Breast epithelium (tissue), 3 donors: ENCODE results near the gene TMEM117.

ENCODE experiments used
- CTCF ChIP-seq, 3 donors: fragments of 450-650 bp; IDR thresholded peaks; one replicate each; pipeline ENCODE4 v1.5.1; 2016 to 2017; ENCODE audit warnings: antibody characterized with exemption in 3 of 3, mild to moderate bottlenecking in 3 of 3, moderate library complexity in 3 of 3
- POLR2A ChIP-seq: fragments of 450-650 bp; IDR thresholded peaks from one replicate; pipeline ENCODE4 v1.6.1; 2016; ENCODE audit warnings: antibody characterized with exemption, mild to moderate bottlenecking, moderate library complexity

DNA sequence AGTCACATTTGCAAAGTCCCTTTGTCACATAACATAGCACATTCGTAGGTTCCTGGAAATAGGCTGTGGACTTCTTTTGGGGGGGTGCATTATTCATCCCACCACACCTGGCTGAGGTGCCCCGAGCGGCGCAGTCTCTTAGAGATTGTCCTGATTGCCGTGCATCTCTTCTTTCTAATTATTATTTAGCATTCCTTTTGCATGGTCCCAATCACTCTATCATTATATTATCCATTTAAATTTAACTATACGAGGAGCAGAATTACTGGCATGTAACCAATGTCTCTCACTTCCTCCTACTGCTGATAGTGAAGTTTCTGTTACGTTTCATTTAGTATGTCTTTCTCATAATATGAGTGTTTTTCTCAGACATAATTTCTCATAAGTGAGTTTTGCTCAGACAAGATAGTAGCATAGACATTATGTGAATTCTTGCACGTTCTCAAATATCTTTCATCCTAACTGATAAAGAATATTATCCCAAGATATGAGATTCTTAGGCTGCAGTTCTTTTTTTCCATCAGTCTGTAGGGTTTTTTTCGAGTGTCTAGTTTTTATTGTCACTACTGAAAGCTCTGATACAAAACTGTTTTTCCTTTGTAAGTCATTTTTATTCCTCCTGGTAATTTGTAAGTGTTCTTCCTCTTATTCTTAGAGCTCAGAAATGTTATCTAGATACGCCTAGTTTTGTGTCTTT, 595.9 kb downstream of the TMEM117 start:
- TF ChIP-seq CTCF (IDR thresholded peaks at IDR 0.05) (no peak), POLR2A (no peak)
